Inflammatory macrophage treated with lipopolysaccharide for 1 hour (primary cell): ENCODE results near the gene GRHPR.
"Not testable (repeated sequence)": the region's sequence is repeated elsewhere in the genome, so short reads cannot be mapped to it uniquely, and the experiment has no call there.

Source experiments
- DNase-seq, 2 donors: peaks; one replicate each; pipeline ENCODE4 v3.0.0-alpha.2; 2020 to 2022

Gene GRHPR

DNA sequence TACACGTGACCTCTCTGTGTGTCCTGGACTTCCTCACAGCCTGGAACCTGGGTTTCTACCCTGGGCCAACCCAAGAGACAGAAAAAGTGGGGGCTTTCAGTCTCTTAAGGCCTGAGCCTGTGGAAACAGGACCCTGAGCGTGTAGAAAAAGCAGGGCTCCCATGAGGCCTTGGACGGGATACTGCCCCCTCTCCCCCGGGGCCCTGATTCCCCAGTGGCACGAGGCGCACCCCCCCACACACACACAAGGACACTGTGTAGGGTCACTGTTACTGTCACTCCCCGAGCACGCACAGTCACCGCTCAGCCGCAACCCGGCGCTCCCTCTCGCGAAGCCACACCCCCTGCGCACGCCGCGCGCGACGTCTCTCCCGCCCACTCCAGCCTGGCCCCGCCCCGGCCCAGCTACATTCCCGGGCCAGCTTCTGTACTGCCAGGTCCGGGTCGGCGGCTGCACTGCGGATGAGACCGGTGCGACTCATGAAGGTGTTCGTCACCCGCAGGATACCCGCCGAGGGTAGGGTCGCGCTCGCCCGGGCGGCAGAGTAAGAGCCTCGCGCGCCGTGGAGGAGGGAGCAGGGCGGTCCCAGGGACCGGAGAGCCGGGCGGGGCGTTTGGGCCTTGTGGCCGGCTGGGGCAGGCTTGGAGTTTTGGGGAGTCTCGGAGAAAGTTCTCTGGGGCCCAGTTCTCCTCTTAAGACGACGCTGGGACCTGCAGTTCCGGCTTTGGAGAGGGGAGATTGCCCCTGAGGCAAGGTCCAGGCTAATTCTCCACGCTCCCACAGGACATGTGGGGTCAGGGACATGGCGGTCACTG is at the start of gene GRHPR:
GRHPR (plus strand) TSS at position 408 of the 816 bp plus-strand sequence; CDS start at position 463, 55 bp downstream.
- DNase-seq: peak; percentile 82 to 92

DNA sequence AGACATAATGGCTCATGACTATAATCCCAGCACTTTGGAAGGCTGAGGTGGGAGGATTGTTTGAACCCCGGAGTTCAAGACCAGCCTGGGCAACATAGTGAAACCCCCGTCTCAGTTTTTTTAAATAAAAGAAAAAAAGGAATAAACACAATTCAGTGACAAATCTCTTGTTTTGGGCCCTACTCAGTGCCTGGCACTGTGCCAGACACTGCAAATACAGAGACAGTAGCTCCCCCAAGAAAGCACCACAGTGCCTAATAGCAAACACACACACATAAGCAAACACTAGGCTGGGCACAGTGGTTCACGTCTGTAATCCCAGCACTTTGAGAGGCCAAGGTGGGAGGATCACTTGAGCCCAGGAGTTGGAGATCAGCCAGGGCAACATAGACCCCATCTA is 49.7 kb upstream of the GRHPR start:
- no peak for DNase-seq

DNA sequence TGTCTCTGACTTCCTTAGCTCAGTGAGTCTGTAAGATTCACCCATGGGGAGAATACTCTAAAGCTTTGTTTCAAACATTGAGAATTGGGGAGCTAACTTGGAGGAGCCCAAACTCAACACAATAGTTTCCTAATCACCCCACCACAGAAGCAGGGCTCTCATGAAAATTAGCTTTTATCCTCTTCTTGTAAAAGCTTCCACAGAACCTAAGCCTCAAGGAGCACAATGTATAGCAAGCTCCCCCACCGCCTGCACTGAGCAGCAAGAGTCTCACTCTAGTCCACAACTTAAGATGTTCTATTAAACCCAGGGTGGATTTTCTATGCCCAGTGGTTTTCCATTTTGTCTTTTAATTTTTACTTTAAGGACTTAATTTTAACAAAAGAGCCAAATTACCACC is 48.9 kb upstream of the GRHPR start:
- DNase-seq: no peak

DNA sequence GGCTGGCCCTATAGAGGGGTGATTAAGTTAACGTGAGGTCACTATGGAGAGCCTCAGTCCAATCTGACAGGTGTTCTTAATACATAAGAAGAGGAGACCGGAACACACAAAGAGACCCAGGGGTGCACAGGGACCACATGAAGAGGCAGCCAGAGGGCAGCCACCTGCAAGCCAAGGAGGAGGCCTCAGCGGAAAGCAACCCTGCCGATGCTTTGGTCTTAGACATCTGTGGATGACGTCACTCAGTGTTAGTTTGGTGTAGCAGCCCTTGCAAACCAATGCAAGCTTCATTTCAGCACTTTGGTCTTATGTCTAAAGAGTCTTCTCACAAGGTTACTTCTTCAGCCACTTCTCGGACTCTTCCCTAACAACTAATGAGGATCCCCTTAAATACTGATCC is 47.6 kb upstream of the GRHPR start:
- DNase-seq: no peak

DNA sequence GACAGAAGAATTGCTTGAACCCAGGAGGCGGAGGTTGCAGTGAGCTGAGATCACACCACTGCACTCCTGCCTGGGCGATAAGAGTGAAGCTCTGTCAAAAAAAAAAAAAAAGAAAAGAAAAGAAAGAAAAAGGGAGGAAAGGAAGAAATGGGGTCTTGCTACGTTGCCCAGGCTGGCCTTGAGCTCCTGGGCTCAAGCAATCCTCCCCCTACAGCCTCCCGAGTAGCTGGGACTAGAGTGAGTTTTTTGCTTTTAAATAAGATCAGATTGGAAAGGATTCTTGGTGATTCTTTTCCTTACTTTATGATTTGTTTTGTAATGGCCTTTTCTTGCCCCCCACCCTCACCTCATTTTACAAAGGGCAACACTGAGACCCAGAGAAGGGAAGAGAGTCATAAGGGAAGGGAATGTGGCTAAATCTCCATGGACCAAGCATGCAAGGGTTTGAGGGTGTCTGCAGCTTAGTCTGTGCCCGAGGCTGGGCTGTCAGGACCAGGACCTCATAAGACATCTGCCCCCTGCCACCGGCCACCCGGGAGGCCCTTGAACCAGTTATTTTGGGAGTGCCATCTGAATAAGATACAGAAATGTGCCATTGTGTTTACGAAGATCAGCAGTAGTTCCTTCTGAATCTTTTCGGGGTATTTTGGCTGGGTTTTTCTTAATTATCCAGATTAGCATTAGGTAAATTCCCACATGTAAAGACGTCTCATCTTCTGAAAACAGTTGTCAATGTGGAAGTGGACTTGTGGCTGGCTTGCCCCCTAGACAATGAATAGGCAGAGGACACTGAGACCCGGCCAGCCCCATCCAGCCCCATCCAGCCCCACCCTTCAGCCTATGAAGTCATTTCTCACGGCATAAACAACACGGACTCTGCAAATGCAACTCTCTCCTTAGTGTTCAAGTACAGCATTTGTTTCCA is 44.5 kb upstream of the GRHPR start:
- DNase-seq: no peak

DNA sequence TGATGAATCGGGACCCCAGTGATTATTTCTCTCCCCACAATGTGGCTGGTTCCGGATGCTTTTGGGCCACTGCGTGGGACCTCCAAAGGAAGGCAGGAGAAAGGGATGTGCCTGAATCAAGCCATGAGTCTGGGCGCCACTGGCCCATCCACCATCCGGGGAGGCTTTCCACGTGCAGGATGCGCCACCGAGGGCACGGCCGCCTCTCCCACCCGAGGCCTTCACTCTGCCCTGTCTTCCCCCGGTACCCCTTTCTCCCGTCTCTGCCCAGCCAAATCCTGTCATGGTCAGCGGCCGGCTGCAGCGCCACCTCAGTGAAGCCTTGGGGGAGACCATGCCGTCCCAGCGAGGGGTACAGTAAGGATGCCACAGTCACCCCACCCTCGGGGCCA is 43.9 kb upstream of the GRHPR start:
- no peak for DNase-seq

DNA sequence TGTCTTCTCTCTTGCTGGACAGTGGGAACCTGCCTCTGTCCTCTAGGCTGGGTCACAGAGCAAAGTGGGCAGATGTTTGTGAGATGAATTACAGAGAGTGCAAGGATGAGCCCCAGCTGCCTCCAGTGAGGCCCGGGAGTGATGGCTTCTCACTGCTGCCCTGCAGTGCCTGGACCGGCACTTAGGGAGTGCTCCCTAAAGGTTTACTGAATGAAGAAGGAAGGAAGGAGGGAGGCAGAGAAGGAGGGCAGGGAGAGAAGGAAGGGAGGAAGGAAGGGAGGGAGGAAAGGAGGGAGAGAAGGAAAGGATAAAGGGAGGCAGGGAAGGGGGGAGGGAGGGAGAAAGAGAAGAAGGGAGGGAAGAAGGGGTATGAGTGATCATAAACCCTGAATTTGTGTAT is 42.7 kb upstream of the GRHPR start:
- no peak for DNase-seq

DNA sequence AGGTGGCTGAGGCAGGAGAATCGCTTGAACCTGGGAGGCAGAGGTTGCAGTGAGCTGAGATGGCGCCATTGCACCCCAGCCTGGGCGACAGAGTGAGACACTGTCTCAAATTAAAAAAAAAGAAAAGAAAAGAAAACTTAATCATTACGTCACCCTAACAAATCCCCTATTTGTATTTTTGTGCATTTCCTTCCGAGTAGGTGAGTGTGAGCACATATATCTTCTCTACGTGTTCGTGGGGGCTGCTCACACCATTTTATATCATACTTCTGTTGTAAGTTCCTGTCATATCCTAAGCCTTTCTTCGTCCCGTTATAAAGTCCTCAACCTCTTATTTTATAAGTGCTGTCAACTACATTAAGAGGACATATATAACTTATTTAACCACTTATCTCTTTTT is 41.9 kb upstream of the GRHPR start:
- no peak for DNase-seq

DNA sequence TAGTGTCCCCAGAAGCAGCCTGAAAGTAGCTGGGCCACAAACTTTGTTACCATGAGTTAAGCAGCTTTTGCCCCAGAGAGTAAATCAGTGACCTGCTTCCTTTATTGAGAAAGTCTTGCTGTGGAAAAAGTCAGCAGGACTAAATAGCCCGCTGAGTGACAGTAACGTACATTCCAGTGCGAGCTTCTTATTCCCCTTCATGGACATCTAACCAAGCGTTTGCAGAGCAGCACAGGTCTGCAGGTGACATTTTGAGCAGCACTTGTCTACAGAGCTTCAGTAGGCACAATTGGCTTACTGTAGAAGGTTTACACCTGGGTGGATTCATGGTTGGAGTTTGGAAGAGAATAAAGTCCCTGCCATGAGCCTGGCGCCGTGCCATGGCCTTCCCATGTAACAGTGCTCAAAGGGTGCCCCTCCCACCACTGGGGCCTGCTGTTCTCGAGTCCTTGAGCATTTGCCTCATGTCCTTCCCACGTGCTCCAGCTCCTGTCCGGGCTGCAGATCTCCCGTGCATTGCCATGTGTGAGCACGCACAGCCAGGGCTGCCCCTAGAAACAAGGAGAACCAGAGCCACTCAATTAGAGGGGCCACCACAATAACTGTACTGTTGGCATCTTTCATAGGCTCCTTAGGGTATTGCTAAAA is 41.3 kb upstream of the GRHPR start:
- no peak for DNase-seq

DNA sequence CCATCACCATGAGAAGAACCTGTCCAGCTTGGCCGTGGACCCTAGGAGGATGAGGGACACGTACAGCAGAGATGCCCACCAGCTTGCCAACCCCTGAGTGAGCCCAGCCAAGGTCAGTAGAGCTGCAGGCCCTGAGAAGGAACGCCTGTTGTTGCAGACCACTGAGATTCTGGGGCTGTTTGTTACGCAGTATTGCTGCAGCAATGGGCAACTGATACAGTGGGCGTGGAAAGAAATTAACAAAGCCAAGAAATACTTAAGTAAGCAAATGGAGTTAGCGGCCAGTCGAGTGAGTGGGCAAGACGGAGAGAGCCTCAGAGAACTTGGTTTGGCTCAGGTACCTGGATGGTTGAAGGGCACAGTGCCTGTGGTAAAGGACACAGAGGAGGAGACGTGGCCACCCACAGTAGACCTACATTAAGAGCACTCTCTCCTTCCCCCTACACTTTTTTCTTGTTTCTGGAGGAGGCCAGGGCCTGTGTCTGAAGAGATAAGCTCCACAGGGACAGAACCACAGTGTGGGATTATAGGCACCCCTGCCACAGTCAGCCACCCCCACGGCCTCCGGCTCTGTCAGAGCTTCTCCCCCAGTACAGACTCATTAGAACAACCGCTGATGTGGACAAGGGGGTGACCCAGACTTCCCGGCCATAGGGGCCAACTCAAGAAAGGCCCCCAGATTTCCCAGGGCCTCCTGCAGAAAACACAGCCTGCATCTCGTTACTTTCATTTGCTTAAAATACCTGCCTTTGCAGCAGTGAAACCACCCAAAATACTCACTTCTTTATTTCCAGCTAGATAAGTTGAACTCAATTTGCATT is 40.1 kb upstream of the GRHPR start:
- no peak for DNase-seq

DNA sequence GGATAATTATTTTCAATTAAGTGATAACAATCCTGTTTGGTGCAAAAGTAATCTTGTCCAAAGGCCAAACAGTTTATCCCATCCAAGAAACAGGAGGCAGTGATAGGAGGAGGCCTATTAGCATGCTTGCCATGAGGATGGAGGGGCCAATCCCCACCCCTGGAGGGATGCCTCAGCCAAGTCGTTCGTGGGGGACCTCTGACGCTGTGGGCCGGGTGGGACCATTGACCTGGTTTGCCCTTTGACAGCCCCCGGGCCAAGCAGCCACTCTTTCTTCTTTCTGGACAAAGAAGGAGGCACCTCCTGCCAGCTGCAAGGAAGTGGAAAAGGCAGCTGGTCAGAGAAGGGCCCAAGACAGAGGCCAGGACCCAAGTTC is 39.5 kb upstream of the GRHPR start:
- DNase-seq: no peak

DNA sequence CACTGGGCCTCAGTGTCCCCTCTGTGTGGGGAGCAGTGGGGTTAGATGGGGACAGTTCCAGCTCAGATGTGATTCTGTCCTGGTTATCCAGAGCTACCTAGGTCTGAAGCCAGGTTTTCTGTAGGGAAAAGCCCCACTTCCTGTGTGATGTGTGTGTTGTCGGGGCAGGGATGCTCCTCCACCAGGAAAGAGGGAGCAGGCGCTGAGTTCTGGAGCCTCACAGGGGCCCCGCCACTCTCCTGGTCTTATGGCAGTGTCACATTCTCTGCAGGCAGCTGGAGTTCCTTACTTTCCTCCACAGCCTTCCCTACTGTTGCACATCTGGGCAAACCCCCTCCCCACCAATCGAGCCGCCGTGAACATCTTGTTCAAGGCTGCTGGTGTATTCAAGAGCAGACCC is 39.1 kb upstream of the GRHPR start:
- DNase-seq: no peak

DNA sequence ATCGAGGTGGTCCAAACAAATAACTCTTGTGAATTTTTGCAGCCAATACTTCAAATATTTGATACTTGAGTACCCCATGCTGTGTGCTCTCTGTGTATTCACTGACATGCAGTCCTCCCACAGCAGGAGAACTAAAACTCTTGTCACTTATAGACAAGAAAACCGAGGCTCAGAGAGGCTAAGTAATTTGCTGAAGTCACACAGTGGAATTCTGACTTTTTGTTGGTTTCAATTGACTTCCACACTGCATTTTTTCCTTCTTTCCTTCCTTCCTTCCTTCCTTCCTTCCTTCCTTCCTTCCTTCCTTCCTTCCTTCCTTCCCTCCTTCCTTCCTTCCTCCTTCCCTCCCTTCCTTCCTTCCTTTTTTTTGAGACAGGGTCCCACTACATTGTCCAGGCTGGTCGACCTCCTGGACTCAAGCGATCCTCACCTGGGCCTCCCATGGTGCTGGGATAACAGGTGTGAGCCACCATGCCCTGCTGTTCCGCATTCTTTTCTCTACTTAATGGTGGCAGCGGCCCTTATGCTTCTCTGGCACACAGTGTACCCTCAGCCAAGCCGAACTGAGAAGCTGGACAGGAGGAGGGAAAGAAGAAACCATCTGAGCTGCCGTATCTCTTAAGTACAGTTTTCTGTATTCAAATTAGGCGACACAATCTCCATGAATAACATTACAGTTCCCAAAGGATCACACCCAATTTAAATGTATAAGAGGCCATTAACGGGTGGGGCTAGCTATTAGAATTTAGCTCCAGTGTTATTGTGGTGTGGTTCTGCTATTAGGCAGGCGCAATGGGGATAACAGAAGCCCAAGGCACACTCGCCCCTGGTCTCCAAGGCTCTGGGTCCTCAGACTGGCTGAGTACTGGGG is 38.4 kb upstream of the GRHPR start:
- DNase-seq: no peak

DNA sequence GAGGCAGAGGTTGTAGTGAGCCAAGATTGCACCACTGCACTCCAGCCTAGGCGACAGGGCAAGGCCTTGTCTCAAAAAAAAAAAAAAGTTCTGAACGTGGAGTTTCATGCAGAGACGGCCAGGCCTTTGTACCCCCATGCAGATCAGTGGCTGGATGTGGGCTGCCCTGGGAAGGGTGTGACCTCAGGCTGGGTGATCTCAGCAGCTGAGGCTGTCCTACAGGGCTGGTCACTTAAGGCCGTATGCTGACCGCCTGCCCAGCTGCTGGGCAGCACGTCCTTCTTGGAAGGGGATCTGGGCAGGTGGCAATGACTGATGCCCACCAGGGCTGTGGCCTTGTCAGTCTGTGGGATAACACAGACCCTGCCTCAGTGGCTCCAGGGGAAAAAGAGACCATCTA is 37.2 kb upstream of the GRHPR start:
- no peak for DNase-seq

DNA sequence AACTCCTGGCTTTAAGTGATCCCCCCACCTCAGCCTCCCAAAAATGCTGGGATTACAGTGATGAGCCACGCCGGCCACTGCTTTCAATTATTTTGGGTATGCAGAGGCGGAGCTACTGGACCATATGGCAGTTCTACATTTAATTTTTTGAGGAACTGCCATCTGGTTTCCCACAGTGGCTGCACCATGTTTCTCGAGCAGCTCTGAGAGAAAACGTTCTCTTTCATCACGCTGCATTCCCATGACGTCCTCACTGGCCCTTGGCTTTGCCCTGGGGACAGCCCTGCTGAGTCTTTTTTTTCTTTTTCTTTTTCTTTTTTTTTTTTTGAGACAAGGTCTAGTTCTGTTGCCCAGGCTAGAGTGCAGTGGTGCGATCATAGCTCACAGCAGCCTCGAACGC is 35.5 kb upstream of the GRHPR start:
- DNase-seq: no peak

DNA sequence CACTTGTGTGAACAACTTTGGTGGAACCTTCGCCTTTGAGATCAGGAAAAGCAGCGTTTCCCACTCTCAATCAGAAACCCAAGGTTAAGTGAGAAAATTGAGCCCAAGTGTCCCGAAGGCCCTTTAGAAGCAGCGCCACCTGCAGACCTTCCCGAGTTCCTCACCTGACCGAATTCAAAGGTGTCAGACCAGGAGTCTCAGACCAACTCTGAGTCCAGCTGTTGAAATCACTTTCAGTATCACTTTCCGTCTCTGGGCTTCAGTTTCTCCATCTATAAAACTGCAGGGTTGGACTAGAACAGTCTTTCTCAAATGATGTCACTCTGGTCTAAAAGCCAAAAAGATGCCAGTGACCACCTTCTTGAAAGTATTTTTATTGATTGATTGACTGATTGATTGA is 31.7 kb upstream of the GRHPR start:
- no peak for DNase-seq

DNA sequence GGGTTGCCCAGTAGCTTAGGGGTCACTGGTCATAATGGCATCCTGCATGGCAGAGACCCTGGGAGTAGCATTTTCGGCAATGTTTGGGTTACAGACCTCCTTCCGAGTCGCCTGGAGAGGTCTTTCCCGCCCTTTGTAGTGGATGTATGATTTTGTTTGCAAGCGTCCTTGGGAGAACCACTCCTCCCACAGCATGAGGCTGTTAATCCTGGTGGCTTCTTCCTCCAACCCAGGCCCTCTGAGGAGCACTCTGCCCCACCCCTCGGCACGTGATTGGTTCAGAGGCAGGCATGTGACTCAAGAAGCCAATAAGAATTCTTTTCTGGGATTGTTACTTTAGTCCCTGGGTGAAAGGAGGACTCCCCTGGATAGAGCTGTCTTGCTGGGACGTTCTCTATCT is 30.2 kb upstream of the GRHPR start:
- DNase-seq: no peak

DNA sequence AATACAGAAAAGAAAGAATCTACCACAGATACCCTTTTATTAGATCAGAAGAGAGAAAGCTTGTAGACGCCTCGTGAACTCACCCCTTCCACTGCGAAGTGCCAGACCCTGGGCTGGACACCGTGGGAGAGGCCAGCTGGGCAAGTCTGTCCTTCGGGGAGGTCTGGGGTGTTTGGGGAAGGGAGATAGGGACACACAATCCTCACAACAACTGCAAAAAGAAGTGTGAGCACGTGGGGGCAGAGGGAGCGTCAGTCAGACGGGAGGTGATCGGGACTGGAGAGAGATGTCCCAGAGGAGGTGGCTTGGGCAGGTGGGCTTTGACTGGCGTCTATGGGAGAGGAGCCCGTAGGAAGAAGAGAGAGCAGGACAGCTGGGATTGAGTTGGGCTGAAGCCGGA is 27.3 kb upstream of the GRHPR start:
- DNase-seq: no peak

DNA sequence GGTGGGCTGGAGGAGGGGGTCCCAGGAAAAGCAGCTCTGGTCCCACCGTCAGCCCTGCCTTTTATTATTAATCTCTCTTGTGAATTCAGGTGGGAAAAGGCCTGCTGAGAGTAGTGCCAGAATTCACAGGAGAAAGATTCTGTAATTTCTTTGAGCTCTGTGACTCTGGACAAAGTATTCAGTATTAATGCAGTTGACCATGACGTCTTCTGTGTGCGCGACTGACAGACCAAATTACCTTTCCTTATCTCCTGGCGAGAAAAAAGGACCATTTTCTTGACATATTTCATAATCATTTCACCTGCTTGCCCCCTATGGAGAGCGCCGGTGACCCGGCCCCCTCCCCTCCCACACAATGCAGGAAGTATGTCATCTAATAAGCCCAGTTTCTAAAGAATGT is 26.8 kb upstream of the GRHPR start:
- no peak for DNase-seq

DNA sequence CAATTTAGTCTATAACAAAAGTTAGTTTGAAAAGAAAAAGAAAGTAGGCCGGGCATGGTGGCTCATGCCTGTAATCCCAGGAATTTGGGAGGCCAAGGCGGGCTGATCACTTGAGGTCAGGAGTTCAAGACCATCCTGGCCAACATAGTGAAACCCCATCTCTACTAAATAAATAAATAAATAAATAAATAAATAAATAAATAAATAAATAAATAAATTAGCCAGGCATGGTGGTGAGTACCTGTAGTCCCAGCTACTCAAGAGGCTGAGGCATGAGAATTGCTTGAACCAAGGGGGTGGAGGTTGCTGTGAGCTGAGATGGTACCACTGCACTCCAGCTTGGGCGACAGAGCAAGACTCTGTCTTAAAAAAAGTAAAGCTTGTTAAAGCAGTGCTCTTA is 24.5 kb upstream of the GRHPR start:
- not testable (repeated sequence) for DNase-seq

DNA sequence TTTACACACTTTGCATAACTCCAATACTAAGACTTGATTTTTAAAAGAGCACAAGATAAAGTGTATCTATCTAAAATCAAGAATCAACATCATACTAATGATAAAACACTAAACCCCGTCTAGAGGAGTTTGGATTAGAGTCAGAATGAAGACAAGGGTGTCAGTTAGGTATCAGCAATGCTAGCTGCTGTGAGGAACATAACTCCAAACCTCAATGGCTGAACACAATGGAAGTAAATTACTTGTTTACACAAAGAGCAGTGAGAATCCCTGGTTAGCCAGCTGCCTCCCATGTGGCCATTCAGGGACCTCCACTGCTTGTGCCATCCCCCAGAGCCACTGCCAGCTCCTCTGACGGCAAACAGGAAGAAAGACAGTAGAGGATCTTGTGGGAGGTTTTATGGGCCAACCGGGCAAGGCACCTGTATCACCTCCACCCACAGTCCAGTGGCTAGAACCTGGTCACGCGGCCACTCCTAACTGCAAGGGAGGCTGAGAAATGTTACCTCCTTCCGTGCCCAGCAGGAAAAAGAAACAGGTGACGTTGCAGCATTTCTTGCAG is 24.0 kb upstream of the GRHPR start:
- DNase-seq: no peak
